Ovary (tissue), 9 donors: Measurements from ENCODE around the gene CASP9. TPM values are rescaled to one million over a fixed set of nuclear protein-coding genes. Genes with fewer than 3 reads are reported as not detected.
"Not testable (repeated sequence)": the region's sequence is repeated elsewhere in the genome, so short reads cannot be mapped to it uniquely, and the experiment has no call there.

Experiments used
- DNase-seq, 5 donors: peaks; one replicate each; pipeline ENCODE4 v3.0.0-alpha.2; 2019 to 2020
- H3K27ac ChIP-seq, 2 donors: fragments of 200-600 bp; one replicate each; pipeline versions ENCODE4 v1.5.1 to v1.8.0; 2019 to 2022
- H3K27me3 ChIP-seq: fragments of 200-600 bp; one replicate; pipeline ENCODE4 v1.8.0; 2022
- H3K36me3 ChIP-seq: fragments of 200-600 bp; sonication (generic); one replicate; pipeline ENCODE4 v1.5.1; 2019
- H3K4me1 ChIP-seq: one replicate; pipeline ENCODE4 v1.8.1; 2013; ENCODE audit warnings: mild to moderate bottlenecking, moderate library complexity; ENCODE audit not compliant: insufficient read depth
- H3K4me3 ChIP-seq: fragments of 200-600 bp; sonication (generic); one replicate; pipeline ENCODE4 v1.5.1; 2017
- H3K9me3 ChIP-seq, 2 donors: fragments of 200-600 bp in 1 of 2; sonication (generic) in 1 of 2; one replicate each; pipeline versions ENCODE4 v1.5.1 to v1.8.1; 2013 to 2019; ENCODE audit warnings: mild to moderate bottlenecking in 1 of 2, moderate library complexity in 1 of 2
- EP300 ChIP-seq: sonication (generic); formaldehyde crosslinking; IDR thresholded peaks from one replicate; pipeline ENCODE4 v1.6.1; 2017; ENCODE audit warnings: antibody characterized with exemption
- POLR2A ChIP-seq: fragments of 450-650 bp; IDR thresholded peaks from one replicate; pipeline ENCODE4 v1.6.1; 2017; ENCODE audit warnings: antibody characterized with exemption, mild to moderate bottlenecking, moderate library complexity
- WGBS, 3 donors: extraction: QIAGEN DNeasy Blood & Tissue Kit in 1 of 3; methylation state at CpG; one replicate each; pipeline versions ENCODE4 v1.1.5 to v1.1.7; 2013 to 2017; 5-methylcytosine and 5-hydroxymethylcytosine counted together
- intact Hi-C, 4 donors: fragments of 100-400 bp; cut with DNase I; formaldehyde crosslinking; loops; one replicate each; pipeline versions ENCODE4 v1.11.0 to v1.15.1; 2022 to 2023
- polyA plus RNA-seq, 2 donors: library from polyadenylated mRNA; stranded (reverse); fragments of 200-250 nt in 1 of 2; fragments of 350-450 nt in 1 of 2; fragmentation: Illumina TruSeq in 1 of 2; extraction: RNeasy Lipid Tissue Mini Kit (QIAGEN cat#74804) in 1 of 2; gene quantifications; one replicate each; pipeline ENCODE4 v1.2.3, GENCODE V29; 2013 to 2014
- total RNA-seq, 7 donors: library from RNA; depleted of rRNA in 2 of 7; stranded (reverse); fragments of >200 nt in 2 of 7; fragmentation: NEBNext Ultra II Directional in 3 of 7; extraction: Animal tissue kit (Norgen Biotek cat#: 25700) in 3 of 7; gene quantifications; one replicate each; pipeline versions ENCODE4 v1.1.0 to v1.2.4, GENCODE V29; 2016 to 2023
- TF ChIP-seq, protein P1 (sequence below), 3 donors: fragments of 450-650 bp in 2 of 3; fragments of 200-600 bp in 1 of 3; IDR thresholded peaks; one replicate each; pipeline versions ENCODE4 v1.5.1 to v1.8.0; 2016 to 2022; ENCODE audit warnings: antibody characterized with exemption in 3 of 3, mild to moderate bottlenecking in 1 of 3
- donor health status: DM: no; HTN: no; CAD: no; lungs with moderate emphysema.
- donor health status: DM: no; HTN: no; CAD: no.
- donor health status: Bipolar disorder and iron deficiency.
- donor health status: DM: yes; HTN: yes; CAD: no.
- donor health status: DM: no; HTN: no; CAD: no.
- donor health status: DM: yes; HTN: yes; CAD: no.

Gene CASP9
- total and polyA plus RNA-seq, 9 donors = 13.4 to 62.0 (median 35.5) TPM

DNA sequence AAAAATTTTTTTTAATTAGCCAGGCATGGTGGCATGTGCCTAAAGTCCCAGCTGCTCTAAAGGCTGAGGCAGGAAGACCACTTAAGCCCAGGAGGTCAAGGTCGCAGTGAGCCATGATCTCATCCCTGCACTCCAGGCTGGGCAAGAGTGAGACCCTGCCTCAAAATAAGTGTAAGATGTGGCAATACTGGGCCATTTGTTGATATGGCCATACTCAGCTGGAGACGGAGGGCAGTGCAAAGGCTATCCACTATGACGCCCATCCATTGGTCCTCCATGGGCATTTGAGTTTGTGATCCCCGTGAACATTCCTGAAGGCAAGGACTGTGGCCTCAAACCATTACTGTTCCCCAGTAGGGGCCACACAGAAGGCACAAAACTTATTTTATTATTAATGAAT, 1.5 kb downstream of the CASP9 start:
- WGBS, 3 donors = 95 to 99% (median 96%) methylated on average over 4 of the region's 4 CpGs
- intact Hi-C loops = loop anchor here in 1 of 4 donors (5.0 kb wide), 1 partner anchor 655 kb away; no protein-coding TSS in a partner anchor
- TF ChIP-seq, protein P1, sequence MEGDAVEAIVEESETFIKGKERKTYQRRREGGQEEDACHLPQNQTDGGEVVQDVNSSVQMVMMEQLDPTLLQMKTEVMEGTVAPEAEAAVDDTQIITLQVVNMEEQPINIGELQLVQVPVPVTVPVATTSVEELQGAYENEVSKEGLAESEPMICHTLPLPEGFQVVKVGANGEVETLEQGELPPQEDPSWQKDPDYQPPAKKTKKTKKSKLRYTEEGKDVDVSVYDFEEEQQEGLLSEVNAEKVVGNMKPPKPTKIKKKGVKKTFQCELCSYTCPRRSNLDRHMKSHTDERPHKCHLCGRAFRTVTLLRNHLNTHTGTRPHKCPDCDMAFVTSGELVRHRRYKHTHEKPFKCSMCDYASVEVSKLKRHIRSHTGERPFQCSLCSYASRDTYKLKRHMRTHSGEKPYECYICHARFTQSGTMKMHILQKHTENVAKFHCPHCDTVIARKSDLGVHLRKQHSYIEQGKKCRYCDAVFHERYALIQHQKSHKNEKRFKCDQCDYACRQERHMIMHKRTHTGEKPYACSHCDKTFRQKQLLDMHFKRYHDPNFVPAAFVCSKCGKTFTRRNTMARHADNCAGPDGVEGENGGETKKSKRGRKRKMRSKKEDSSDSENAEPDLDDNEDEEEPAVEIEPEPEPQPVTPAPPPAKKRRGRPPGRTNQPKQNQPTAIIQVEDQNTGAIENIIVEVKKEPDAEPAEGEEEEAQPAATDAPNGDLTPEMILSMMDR (IDR thresholded peaks at IDR 0.05) = no peak
- TF ChIP-seq POLR2A (no peak), EP300 (no peak)
- no peak overlapping the region for H3K4me3 ChIP-seq
- no peaks in the 10 kb centered on the region for H3K9me3 ChIP-seq
- peak in 4 of 5 donors; percentile 21 to 48 (median 44) for DNase-seq
- peaks cover 4% of the 10 kb centered on the region for H3K4me1 ChIP-seq
- H3K36me3 ChIP-seq = no peaks in the 10 kb centered on the region
- no peaks in the 10 kb centered on the region for H3K27me3 ChIP-seq
- H3K27ac ChIP-seq = peak overlapping the region in 1 of 2 donors; percentile 97

DNA sequence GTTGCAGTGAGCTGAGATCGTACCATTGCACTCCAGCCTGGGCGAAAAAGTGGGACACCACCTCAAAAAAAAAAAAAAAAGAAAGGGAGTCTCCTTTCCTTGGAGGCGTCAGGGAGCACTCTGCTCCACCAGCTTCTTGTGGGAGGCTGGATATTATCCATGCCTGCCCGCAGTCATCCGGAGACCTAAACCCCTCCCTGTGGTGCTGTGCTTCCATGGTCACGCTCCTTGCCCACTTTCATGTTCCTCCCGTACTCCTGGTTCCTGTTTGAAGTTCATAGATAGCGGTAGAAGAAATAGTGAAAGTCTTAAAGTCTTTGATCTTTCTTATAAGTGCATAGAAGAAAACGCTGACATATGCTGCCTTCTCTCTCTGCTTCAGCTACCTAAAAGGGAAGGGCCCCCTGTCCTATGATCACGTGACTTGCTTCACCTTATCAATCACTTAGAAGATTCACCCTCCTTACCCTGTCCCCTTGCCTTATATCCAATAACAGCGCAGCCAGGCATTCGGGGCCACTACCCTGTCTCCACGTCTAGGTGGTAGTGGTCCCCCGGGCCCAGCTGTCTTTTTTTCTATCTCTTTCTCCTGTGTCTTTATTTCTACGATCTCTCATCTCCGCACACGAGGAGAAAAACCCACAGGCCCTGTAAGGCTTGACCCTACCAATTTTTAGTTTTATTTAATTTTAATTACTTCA, 2.7 kb downstream of the CASP9 start:
- 85 to 88% (median 88%) methylated on average over 17 of the region's 17 CpGs for WGBS, 3 donors
- DNase-seq = peak in 1 of 5 donors; percentile 24
- H3K27ac ChIP-seq, H3K36me3 ChIP-seq, H3K27me3 ChIP-seq, H3K4me3 ChIP-seq, H3K4me1 ChIP-seq, H3K9me3 ChIP-seq: not testable (repeated sequence)
- intact Hi-C loops = loop anchor here in 1 of 4 donors (5.0 kb wide), 1 partner anchor 656 kb away; no protein-coding TSS in a partner anchor

DNA sequence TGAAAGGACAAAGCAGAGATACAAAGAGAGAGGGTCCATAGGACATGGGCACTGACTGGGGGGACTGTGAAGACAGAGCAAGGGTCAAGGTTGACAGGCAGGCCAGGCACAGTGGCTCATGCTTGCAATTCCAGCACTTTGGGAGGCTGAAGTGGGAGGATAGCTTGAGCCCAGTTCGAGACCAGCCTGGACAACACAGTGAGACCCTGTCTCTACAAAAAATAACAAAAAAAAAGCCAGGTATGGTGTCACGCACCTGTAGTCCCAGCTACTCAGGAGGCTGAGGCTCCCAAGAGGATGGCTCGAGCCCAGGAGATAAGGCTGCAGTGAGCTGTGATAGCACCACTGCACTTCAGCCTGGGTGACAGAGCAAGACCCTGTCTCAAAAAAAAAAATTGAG, 4.4 kb downstream of the CASP9 start:
- Histone ChIP-seq H3K4me3 (no peak overlapping the region), H3K27me3 (no peaks in the 10 kb centered on the region), H3K27ac (no peak overlapping the region), H3K4me1 (peaks cover 3% of the 10 kb centered on the region), H3K36me3 (no peaks in the 10 kb centered on the region), H3K9me3 (no peaks in the 10 kb centered on the region)
- intact Hi-C loops = loop anchor here in 1 of 4 donors (5.0 kb wide), 1 partner anchor 658 kb away; no protein-coding TSS in a partner anchor
- peak in 1 of 5 donors; percentile 10 for DNase-seq
- 94 to 98% (median 97%) methylated on average over 3 of the region's 3 CpGs for WGBS, 3 donors
- TF ChIP-seq POLR2A (no peak), EP300 (no peak)
- TF ChIP-seq, protein P1 (IDR thresholded peaks at IDR 0.05) = no peak

DNA sequence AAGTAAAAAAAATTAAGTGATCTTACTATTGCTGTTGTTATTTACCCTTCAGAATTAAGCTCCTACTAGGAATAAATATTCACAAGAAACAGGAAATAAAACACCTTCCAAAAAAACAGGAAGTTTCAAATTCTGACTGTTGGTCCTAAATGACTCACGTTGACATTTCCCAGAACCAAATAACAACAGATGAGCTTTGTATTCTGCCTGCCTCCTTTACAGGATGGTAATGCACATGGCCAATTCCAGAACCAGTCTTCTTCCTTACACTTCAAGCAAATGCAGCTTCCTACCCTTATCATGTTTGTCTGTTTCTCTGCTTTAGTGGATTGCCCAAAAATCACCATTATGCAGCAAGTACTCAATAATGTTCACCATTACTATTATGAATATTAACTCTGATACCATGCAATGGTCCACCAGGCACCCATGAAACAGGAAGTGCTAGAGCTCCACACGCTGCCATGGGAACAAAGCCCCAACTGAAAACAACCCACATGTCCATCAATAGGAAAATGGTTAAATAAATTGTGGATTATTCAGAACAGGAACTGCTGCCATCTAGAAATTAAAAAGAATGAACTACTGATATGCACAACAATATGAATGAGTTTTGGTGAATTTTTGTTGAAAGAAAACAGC, 8.9 kb downstream of the CASP9 start:
- DNase-seq = peak in 1 of 5 donors; percentile 2
- no peaks in the 10 kb centered on the region for H3K36me3 ChIP-seq
- TF ChIP-seq, protein P1 (IDR thresholded peaks at IDR 0.05) = no peak

DNA sequence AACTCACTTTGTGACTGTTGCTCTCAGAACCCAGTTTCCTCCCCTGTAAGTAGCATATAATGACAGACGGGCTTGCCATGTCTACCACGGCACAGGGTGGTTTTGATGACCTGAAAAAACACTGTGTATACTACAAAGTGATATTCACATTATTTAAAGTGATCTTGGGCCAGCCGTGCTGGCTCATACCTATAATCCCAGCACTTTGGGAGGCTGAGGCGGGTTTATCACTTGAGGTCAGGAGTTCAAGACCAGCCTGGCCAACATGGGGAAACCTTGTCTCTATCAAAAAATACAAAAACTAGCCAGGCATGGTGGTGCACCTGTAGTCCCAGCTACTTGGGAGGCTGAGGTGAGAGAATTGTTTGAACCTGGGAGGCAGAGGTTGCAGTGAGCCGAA, 9.5 kb downstream of the CASP9 start:
- H3K27me3 ChIP-seq = not testable (repeated sequence)
- peak in 1 of 5 donors; percentile 6 for DNase-seq

More for the DNA sequence above, 8.9 kb downstream of the CASP9 start:
- intact Hi-C loops = no loop called here
- Histone ChIP-seq H3K4me1 (no peaks in the 10 kb centered on the region), H3K27ac (no peak overlapping the region), H3K9me3 (no peaks in the 10 kb centered on the region), H3K4me3 (no peak overlapping the region), H3K27me3 (no peaks in the 10 kb centered on the region)
- WGBS, 3 donors = 64 to 70% (median 65%) methylated on average over 2 of the region's 2 CpGs

More for the DNA sequence above, 9.5 kb downstream of the CASP9 start:
- H3K4me3 ChIP-seq, H3K9me3 ChIP-seq, H3K27ac ChIP-seq, intact Hi-C loops, H3K4me1 ChIP-seq, H3K36me3 ChIP-seq: not testable (repeated sequence)
- WGBS, 3 donors = 88 to 93% (median 88%) methylated on average over 5 of the region's 5 CpGs
